Tibial artery (tissue), 4 donors: ENCODE results near the gene TSPAN18.

ENCODE experiments used
- DNase-seq, 2 donors: peaks; one replicate each; pipeline ENCODE4 v3.0.0-alpha.2; 2019
- H3K27ac ChIP-seq, 2 donors: fragments of 200-600 bp; sonication (generic) in 1 of 2; 1 replicate in 1 of 2; 2 replicates in 1 of 2; pipeline ENCODE4 v1.5.1; 2018 to 2019; ENCODE audit warnings: mild to moderate bottlenecking in 1 of 2
- H3K27me3 ChIP-seq, 2 donors: fragments of 200-600 bp; sonication (generic) in 1 of 2; one replicate each; pipeline versions ENCODE4 v1.5.1 to v1.6.0; 2016 to 2019
- H3K36me3 ChIP-seq, 3 donors: fragments of 200-600 bp; sonication (generic) in 2 of 3; one replicate each; pipeline ENCODE4 v1.5.1; 2016 to 2019; ENCODE audit warnings: mild to moderate bottlenecking in 2 of 3
- H3K4me1 ChIP-seq, 4 donors: fragments of 200-600 bp; sonication (generic) in 2 of 4; 1 replicate in 3 of 4; 2 replicates in 1 of 4; pipeline ENCODE4 v1.5.1; 2016 to 2019
- H3K4me3 ChIP-seq, 2 donors: fragments of 200-600 bp; sonication (generic) in 1 of 2; 1 replicate in 1 of 2; 2 replicates in 1 of 2; pipeline ENCODE4 v1.5.1; 2018 to 2019; ENCODE audit warnings: mild to moderate bottlenecking in 2 of 2
- H3K9me3 ChIP-seq, 3 donors: fragments of 200-600 bp; sonication (generic) in 1 of 3; one replicate each; pipeline ENCODE4 v1.5.1; 2016 to 2019
- CTCF ChIP-seq, 2 experiments: fragments of 200-600 bp in 1 of 2; fragments of 450-650 bp in 1 of 2; IDR thresholded peaks; one replicate each; pipeline ENCODE4 v1.5.1; 2017 to 2019; ENCODE audit warnings: antibody characterized with exemption in 2 of 2, mild to moderate bottlenecking in 1 of 2, moderate library complexity in 1 of 2
- intact Hi-C: fragments of 100-400 bp; cut with DNase I; formaldehyde crosslinking; loops from one replicate; pipeline ENCODE4 v1.15.0; 2023; ENCODE audit warnings: low total_unique reads

Gene TSPAN18

GRCh38 chr11:44957776-44958564, 231.2 kb downstream of the TSPAN18 start:
- Histone ChIP-seq H3K27me3 (peaks cover 0 to 21% of the 10 kb centered on the region in 2 donors), H3K4me3 (no peak overlapping the region), H3K4me1 (no peaks in the 10 kb centered on the region), H3K27ac (no peak overlapping the region), H3K9me3 (no peaks in the 10 kb centered on the region), H3K36me3 (no peaks in the 10 kb centered on the region)
- no peak for DNase-seq
- TF ChIP-seq CTCF (IDR thresholded peaks at IDR 0.05), result no peak
- intact Hi-C loops, result no loop called here

- H3K27ac ChIP-seq, result no peak overlapping the region
- H3K4me3 ChIP-seq, result no peak overlapping the region
- H3K9me3 ChIP-seq, result no peaks in the 10 kb centered on the region
- DNase-seq, result no peak
- H3K27me3 ChIP-seq, result peaks cover 0 to 21% of the 10 kb centered on the region in 2 donors
- no peak for TF ChIP-seq CTCF (IDR thresholded peaks at IDR 0.05)
- no peaks in the 10 kb centered on the region for H3K36me3 ChIP-seq
- intact Hi-C loops, result no loop called here
- H3K4me1 ChIP-seq, result no peaks in the 10 kb centered on the region
Measured at GRCh38 chr11:44959064-44959463, 232.3 kb downstream of the TSPAN18 start.

- Histone ChIP-seq H3K4me1 (no peaks in the 10 kb centered on the region), H3K36me3 (no peaks in the 10 kb centered on the region), H3K9me3 (no peaks in the 10 kb centered on the region), H3K27ac (no peak overlapping the region), H3K27me3 (peaks cover 0 to 21% of the 10 kb centered on the region in 2 donors), H3K4me3 (no peak overlapping the region)
- TF ChIP-seq CTCF (IDR thresholded peaks at IDR 0.05), result no peak
- no peak for DNase-seq
- intact Hi-C loops, result no loop called here
Measured at GRCh38 chr11:44960200-44960845, 233.6 kb downstream of the TSPAN18 start.

GRCh38 chr11:44962464-44962863, 235.7 kb downstream of the TSPAN18 start:
- no peaks in the 10 kb centered on the region for H3K9me3 ChIP-seq
- intact Hi-C loops, result no loop called here
- no peak overlapping the region for H3K27ac ChIP-seq
- H3K36me3 ChIP-seq, result no peaks in the 10 kb centered on the region
- TF ChIP-seq CTCF (IDR thresholded peaks at IDR 0.05), result no peak
- no peaks in the 10 kb centered on the region for H3K4me1 ChIP-seq
- H3K27me3 ChIP-seq, result peaks cover 0 to 2% of the 10 kb centered on the region in 2 donors
- H3K4me3 ChIP-seq, result no peak overlapping the region
- DNase-seq, result no peak

GRCh38 chr11:44963136-44963535, 236.4 kb downstream of the TSPAN18 start:
- no peak for DNase-seq
- H3K36me3 ChIP-seq, result no peaks in the 10 kb centered on the region
- H3K27me3 ChIP-seq, result no peaks in the 10 kb centered on the region
- H3K9me3 ChIP-seq, result no peaks in the 10 kb centered on the region
- H3K4me3 ChIP-seq, result no peak overlapping the region
- H3K4me1 ChIP-seq, result no peaks in the 10 kb centered on the region
- H3K27ac ChIP-seq, result no peak overlapping the region
- TF ChIP-seq CTCF (IDR thresholded peaks at IDR 0.05), result no peak
- intact Hi-C loops, result no loop called here
